Activated CD4-positive, alpha-beta T cell treated with anti-CD3 and anti-CD28 coated beads, Interleukin-2, amount 10 ng/mL, durations not matched to agents 7 days and 5 days (primary cell): ENCODE data around the gene CCM2L. TPM values are rescaled to one million over a fixed set of nuclear protein-coding genes. Genes with fewer than 3 reads are reported as not detected.
A peak's percentile ranks its signal among the peaks of the same experiment; 100 is the strongest.

ENCODE experiments used
- CTCF ChIA-PET: fragments of 350-600 bp; sonication (Branson Sonifier 250); formaldehyde crosslinking; loops from one replicate; lab custom pipeline; 2021; ENCODE audit warnings: antibody characterized with exemption; lab: Charles Lee
- POLR2A ChIA-PET: fragments of 350-600 bp; sonication (Branson Sonifier 250); formaldehyde crosslinking; loops from one replicate; lab custom pipeline; 2021; ENCODE audit warnings: antibody characterized with exemption; lab: Charles Lee
- DNase-seq: peaks from one replicate; pipeline ENCODE4 v3.0.0-alpha.2; 2020
- H3K27ac Mint-ChIP-seq: one replicate; pipeline ENCODE4 v1.8.0; 2021; ENCODE audit warnings: mild to moderate bottlenecking, moderate library complexity, mixed read lengths
- H3K27me3 Mint-ChIP-seq: one replicate; pipeline ENCODE4 v1.8.0; 2021; ENCODE audit warnings: mixed read lengths
- H3K36me3 Mint-ChIP-seq: one replicate; pipeline ENCODE4 v1.8.0; 2021; ENCODE audit warnings: low read depth, mixed read lengths
- H3K4me1 Mint-ChIP-seq: one replicate; pipeline ENCODE4 v1.8.0; 2021; ENCODE audit warnings: mixed read lengths
- H3K4me3 Mint-ChIP-seq: one replicate; pipeline ENCODE4 v1.8.0; 2021; ENCODE audit warnings: mild to moderate bottlenecking, moderate library complexity, mixed read lengths
- H3K9me3 Mint-ChIP-seq: one replicate; pipeline ENCODE4 v1.8.0; 2021; ENCODE audit warnings: mixed read lengths
- total RNA-seq, 2 experiments: library from RNA; stranded (reverse); gene quantifications; one replicate each; pipeline ENCODE4 v1.2.3, GENCODE V29; 2021

The CCM2L gene
- total RNA-seq, 2 experiments from 2014 or later: not detected

DNA sequence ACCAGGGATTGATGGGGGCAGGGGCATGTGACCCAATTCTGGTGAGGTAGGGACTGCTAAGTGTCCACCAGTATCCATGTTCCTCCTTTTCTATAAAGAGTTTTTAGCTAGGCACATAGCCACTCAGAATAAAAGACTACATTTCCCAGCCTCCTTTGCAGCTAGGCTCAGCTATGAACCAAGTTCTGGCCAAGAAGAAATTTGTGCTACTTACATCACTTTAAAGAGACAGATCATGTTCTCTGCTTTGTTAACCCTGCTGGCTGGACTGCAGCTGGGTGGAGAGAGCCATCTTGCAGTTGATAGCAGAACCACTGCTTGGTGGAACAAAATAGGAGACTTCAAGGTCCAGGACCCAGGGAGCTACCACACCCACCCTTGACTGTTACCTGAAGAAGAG, 5.3 kb upstream of the CCM2L start:
- Mint-ChIP-seq H3K9me3 (no peaks in the 10 kb centered on the region), H3K27ac (no peak overlapping the region), H3K4me1 (peaks cover 10% of the 10 kb centered on the region), H3K4me3 (no peak overlapping the region), H3K36me3 (no peaks in the 10 kb centered on the region), H3K27me3 (peaks cover 6% of the 10 kb centered on the region)
- CTCF ChIA-PET: no interaction called here
- no peak for DNase-seq
- POLR2A ChIA-PET: no interaction called here

DNA sequence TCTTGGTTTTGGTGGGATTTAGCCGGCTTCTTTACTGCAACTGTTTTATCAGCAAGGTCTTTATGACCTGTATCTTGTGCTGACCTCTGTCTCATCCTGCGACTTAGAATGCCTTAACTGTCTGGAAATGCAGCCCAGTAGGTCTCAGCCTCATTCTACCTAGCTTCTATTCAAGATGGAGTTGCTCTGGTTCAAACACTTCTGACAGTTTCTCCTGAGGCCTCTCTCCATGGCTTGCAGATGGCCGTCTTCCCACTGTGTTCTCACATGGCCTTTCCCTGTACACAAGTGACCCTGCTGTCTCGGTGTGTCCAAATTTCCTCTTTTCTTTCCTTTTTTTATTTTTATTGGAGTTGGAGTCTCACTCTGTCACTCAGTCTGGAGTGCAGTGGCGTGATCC, 4.2 kb upstream of the CCM2L start:
- Mint-ChIP-seq H3K9me3 (no peaks in the 10 kb centered on the region), H3K27me3 (peaks cover 6% of the 10 kb centered on the region), H3K4me1 (peaks cover 10% of the 10 kb centered on the region), H3K27ac (no peak overlapping the region), H3K36me3 (no peaks in the 10 kb centered on the region), H3K4me3 (no peak overlapping the region)
- DNase-seq: no peak
- ChIA-PET CTCF (no interaction called here), POLR2A (interaction anchor here (0.6 kb wide), 1 partner anchor 42 kb away, joined by 4 read pairs; no protein-coding TSS in a partner anchor)

DNA sequence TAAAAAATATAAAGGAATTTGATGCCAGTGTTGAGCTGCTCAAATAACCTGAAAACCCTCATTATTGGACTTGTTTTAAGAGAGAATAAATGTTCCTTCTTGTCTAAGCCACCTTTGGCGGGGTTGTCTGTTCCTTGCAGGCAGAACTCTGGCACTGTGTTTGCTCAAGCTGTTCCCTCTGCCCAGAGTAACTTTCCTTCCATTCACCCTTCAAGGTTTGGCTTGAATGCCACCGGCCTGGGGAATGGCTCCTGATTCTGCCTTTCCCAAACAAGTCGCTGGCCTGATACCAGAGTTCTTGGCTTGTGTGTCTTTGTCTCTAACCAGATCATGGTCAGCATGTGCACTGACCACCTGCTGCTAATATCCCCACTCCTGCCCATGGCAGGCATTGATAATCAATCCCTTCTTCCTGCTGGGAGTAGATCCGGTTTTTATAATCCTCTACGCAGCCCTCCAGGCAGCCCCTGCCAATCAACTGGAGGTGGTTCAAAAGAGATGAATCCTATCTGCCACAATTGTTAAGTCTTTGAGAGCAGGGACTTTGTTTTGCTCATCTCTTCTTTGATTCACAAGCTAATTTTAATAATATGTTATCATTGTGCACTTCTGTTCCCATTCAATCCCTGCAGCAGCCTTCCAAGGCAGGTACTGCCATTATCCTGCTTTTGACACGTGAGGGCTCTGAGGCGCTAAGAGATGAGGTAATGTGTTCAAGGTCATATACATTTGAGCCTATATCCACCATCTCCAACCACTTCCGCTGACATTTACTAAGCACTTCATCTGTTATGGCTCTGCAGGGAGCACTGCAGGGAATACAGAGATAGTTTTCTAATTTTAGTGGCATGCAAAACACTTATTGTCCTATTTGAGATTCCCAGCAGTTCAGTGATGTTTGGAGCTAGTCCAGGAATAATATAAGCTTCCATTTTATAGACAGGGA, 3.1 kb upstream of the CCM2L start:
- peaks cover 10% of the 10 kb centered on the region for H3K4me1 Mint-ChIP-seq
- peaks cover 6% of the 10 kb centered on the region for H3K27me3 Mint-ChIP-seq
- H3K27ac Mint-ChIP-seq: no peak overlapping the region
- ChIA-PET CTCF (interaction anchor here (1.8 kb wide), 1 partner anchor 15 kb away, joined by 5 read pairs; no protein-coding TSS in a partner anchor), POLR2A (no interaction called here)
- no peaks in the 10 kb centered on the region for H3K9me3 Mint-ChIP-seq
- H3K4me3 Mint-ChIP-seq: no peak overlapping the region
- no peaks in the 10 kb centered on the region for H3K36me3 Mint-ChIP-seq
- DNase-seq: no peak

GRCh38 chr20:32007787-32008616, 2.2 kb upstream of the CCM2L start:
- H3K4me1 Mint-ChIP-seq: peaks cover 10% of the 10 kb centered on the region
- H3K27me3 Mint-ChIP-seq: peaks cover 6% of the 10 kb centered on the region
- H3K4me3 Mint-ChIP-seq: no peak overlapping the region
- no peaks in the 10 kb centered on the region for H3K9me3 Mint-ChIP-seq
- no peak overlapping the region for H3K27ac Mint-ChIP-seq
- CTCF ChIA-PET: interaction anchor here (0.8 to 1.8 kb wide), 2 partner anchors 15 to 22 kb away, joined by 3 to 5 read pairs; no protein-coding TSS in a partner anchor
- no peaks in the 10 kb centered on the region for H3K36me3 Mint-ChIP-seq
- DNase-seq: no peak
- POLR2A ChIA-PET: no interaction called here

GRCh38 chr20:32009564-32009963, 674 bp upstream of the CCM2L start:
- POLR2A ChIA-PET: no interaction called here
- CTCF ChIA-PET: no interaction called here
- peaks cover 10% of the 10 kb centered on the region for H3K4me1 Mint-ChIP-seq
- H3K36me3 Mint-ChIP-seq: no peaks in the 10 kb centered on the region
- peaks cover 10% of the 10 kb centered on the region for H3K27me3 Mint-ChIP-seq
- H3K9me3 Mint-ChIP-seq: no peaks in the 10 kb centered on the region
- no peak for DNase-seq
- H3K4me3 Mint-ChIP-seq: no peak overlapping the region
- H3K27ac Mint-ChIP-seq: no peak overlapping the region

- DNase-seq: no peak
- H3K4me3 Mint-ChIP-seq: no peak overlapping the region
- H3K4me1 Mint-ChIP-seq: peaks cover 10% of the 10 kb centered on the region
- peaks cover 21% of the 10 kb centered on the region for H3K27me3 Mint-ChIP-seq
- no peaks in the 10 kb centered on the region for H3K36me3 Mint-ChIP-seq
- no peaks in the 10 kb centered on the region for H3K9me3 Mint-ChIP-seq
- ChIA-PET POLR2A (no interaction called here), CTCF (no interaction called here)
- H3K27ac Mint-ChIP-seq: no peak overlapping the region
Observed at GRCh38 chr20:32010666-32011065, 428 bp downstream of the CCM2L start.

- H3K4me3 Mint-ChIP-seq: no peak overlapping the region
- POLR2A ChIA-PET: no interaction called here
Observed at GRCh38 chr20:32012159-32012688, 2.0 kb downstream of the CCM2L start.

DNA sequence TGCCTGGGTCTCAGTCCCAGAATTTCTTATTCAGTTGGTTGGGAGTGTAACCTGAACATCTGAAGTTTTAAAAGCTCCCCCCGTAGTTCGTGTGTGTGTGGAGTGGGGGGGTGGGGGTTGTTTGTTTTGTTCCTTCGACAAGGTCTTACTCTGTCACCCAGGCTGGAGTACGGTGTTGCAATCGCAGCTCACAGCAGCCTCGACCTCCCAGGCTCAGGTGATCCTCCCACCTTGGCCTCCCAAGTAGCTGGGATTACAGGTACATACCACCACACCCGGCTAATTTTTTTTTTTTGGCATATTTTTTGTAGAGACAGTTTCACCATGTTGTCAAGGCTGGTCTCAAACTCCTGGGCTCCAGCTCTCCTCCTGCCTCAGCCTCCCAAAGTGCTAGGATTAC, 3.1 kb downstream of the CCM2L start:
- H3K4me1 Mint-ChIP-seq: peaks cover 10% of the 10 kb centered on the region
- POLR2A ChIA-PET: no interaction called here
- CTCF ChIA-PET: interaction anchor here (0.7 to 1.2 kb wide), 3 partner anchors 12 to 62 kb away, joined by 3 to 4 read pairs (median 4); no protein-coding TSS in a partner anchor
- H3K27ac Mint-ChIP-seq: no peak overlapping the region
- no peaks in the 10 kb centered on the region for H3K36me3 Mint-ChIP-seq
- DNase-seq: no peak
- peaks cover 39% of the 10 kb centered on the region for H3K27me3 Mint-ChIP-seq
- no peak overlapping the region for H3K4me3 Mint-ChIP-seq
- H3K9me3 Mint-ChIP-seq: no peaks in the 10 kb centered on the region

More at GRCh38 chr20:32012159-32012688, 2.0 kb downstream of the CCM2L start:
- CTCF ChIA-PET: interaction anchor here (0.7 to 1.2 kb wide), 3 partner anchors 10 to 79 kb away, joined by 3 to 4 read pairs (median 3); no protein-coding TSS in a partner anchor
- Mint-ChIP-seq H3K27me3 (peaks cover 30% of the 10 kb centered on the region), H3K36me3 (no peaks in the 10 kb centered on the region), H3K4me1 (peaks cover 10% of the 10 kb centered on the region), H3K9me3 (no peaks in the 10 kb centered on the region), H3K27ac (no peak overlapping the region)
- no peak for DNase-seq

- Mint-ChIP-seq H3K9me3 (no peaks in the 10 kb centered on the region), H3K27ac (no peak overlapping the region), H3K27me3 (peaks cover 71% of the 10 kb centered on the region), H3K4me1 (peaks cover 23% of the 10 kb centered on the region), H3K4me3 (peak overlapping the region; percentile 54), H3K36me3 (peaks cover 4% of the 10 kb centered on the region)
- ChIA-PET CTCF (interaction anchor here (1.1 to 1.2 kb wide), 2 partner anchors 12 to 157 kb away, joined by 3 read pairs; no protein-coding TSS in a partner anchor), POLR2A (interaction anchor here (0.5 kb wide), 1 partner anchor 77 kb away, joined by 3 read pairs; no protein-coding TSS in a partner anchor)
- DNase-seq: peak; percentile 31
Observed at GRCh38 chr20:32017711-32018251, 7.5 kb downstream of the CCM2L start.

- Mint-ChIP-seq H3K27ac (no peak overlapping the region), H3K4me1 (peaks cover 23% of the 10 kb centered on the region), H3K4me3 (peak overlapping the region; percentile 67), H3K36me3 (peaks cover 4% of the 10 kb centered on the region), H3K9me3 (no peaks in the 10 kb centered on the region), H3K27me3 (peaks cover 77% of the 10 kb centered on the region)
- ChIA-PET CTCF (interaction anchor here (1.2 to 1.8 kb wide), 2 partner anchors 11 to 13 kb away, joined by 3 to 13 read pairs; no protein-coding TSS in a partner anchor), POLR2A (no interaction called here)
- peak; percentile 34 for DNase-seq
Observed at GRCh38 chr20:32018269-32019155, 8.3 kb downstream of the CCM2L start.

- no peak overlapping the region for H3K27ac Mint-ChIP-seq
- peaks cover 23% of the 10 kb centered on the region for H3K4me1 Mint-ChIP-seq
- H3K9me3 Mint-ChIP-seq: no peaks in the 10 kb centered on the region
- ChIA-PET POLR2A (no interaction called here), CTCF (interaction anchor here (1.8 kb wide), 1 partner anchor 12 kb away, joined by 13 read pairs; no protein-coding TSS in a partner anchor)
- H3K4me3 Mint-ChIP-seq: peak overlapping the region; percentile 58
- DNase-seq: no peak
- peaks cover 82% of the 10 kb centered on the region for H3K27me3 Mint-ChIP-seq
- peaks cover 4% of the 10 kb centered on the region for H3K36me3 Mint-ChIP-seq
Observed at GRCh38 chr20:32019156-32019510, 8.9 kb downstream of the CCM2L start.
